DLD1 (cell line): ENCODE results near the gene ACACA.

Source experiments
- in situ Hi-C: cut with HindIII; loops from 2 replicates; pipeline ENCODE4 v1.10.0; 2017; ENCODE audit warnings: low sequenced_read_pairs

The ACACA gene

GRCh38 chr17:37299257-37299980, 107.2 kb downstream of the ACACA start:
- in situ Hi-C loops: no loop called here

GRCh38 chr17:37295888-37296287, 110.7 kb downstream of the ACACA start:
- in situ Hi-C loops: no loop called here

GRCh38 chr17:37294888-37295287, 111.7 kb downstream of the ACACA start:
- in situ Hi-C loops: no loop called here

- in situ Hi-C loops: no loop called here
These were observed 112.9 kb downstream of the ACACA start for GRCh38 chr17:37293770-37294169.

- in situ Hi-C loops: no loop called here
These were observed 114.1 kb downstream of the ACACA start for GRCh38 chr17:37292429-37293139.

- in situ Hi-C loops: no loop called here
These were observed 115.3 kb downstream of the ACACA start for GRCh38 chr17:37291351-37291750.

GRCh38 chr17:37286430-37286829, 120.2 kb downstream of the ACACA start:
- in situ Hi-C loops: no loop called here

- in situ Hi-C loops: no loop called here
These were observed 122.4 kb downstream of the ACACA start for GRCh38 chr17:37284191-37284590.

- in situ Hi-C loops: no loop called here
These were observed 123.1 kb downstream of the ACACA start for GRCh38 chr17:37283414-37283961.

GRCh38 chr17:37280841-37281240, 125.8 kb downstream of the ACACA start:
- in situ Hi-C loops: no loop called here

- in situ Hi-C loops: no loop called here
These were observed 128.3 kb downstream of the ACACA start for GRCh38 chr17:37278247-37278894.

GRCh38 chr17:37276475-37276874, 130.2 kb downstream of the ACACA start:
- in situ Hi-C loops: no loop called here

- in situ Hi-C loops: no loop called here
These were observed 132.2 kb downstream of the ACACA start for GRCh38 chr17:37274461-37274860.

GRCh38 chr17:37273409-37274051, 133.1 kb downstream of the ACACA start:
- in situ Hi-C loops: no loop called here

- in situ Hi-C loops: no loop called here
These were observed 141.0 kb downstream of the ACACA start for GRCh38 chr17:37265446-37266173.

- in situ Hi-C loops: no loop called here
These were observed 145.3 kb downstream of the ACACA start for GRCh38 chr17:37261286-37261685.

GRCh38 chr17:37259030-37259735, 147.5 kb downstream of the ACACA start:
- in situ Hi-C loops: no loop called here

- in situ Hi-C loops: no loop called here
These were observed 150.0 kb downstream of the ACACA start for GRCh38 chr17:37256627-37257026.

GRCh38 chr17:37255432-37255831, 151.2 kb downstream of the ACACA start:
- in situ Hi-C loops: no loop called here

GRCh38 chr17:37247825-37248224, 158.8 kb downstream of the ACACA start:
- in situ Hi-C loops: no loop called here
